ENCODE data around the gene CCDC38. TPM values are rescaled to one million over a fixed set of nuclear protein-coding genes. Genes with fewer than 3 reads are reported as not detected.

Gene CCDC38
- total RNA-seq, 1 donor from 2014 or later, result not detected

GRCh38 chr12:95943330-95943842 is 972 bp upstream of the CCDC38 start, which contains the start of gene AMDHD1:
TSS of gene AMDHD1 (plus strand) at chr12:95943331. CDS start at chr12:95943399, 68 bp downstream.
- Mint-ChIP-seq H3K36me3 (ENCODE audit: unreplicated experiment) (no peaks in the 10 kb centered on the region), H3K9me3 (ENCODE audit: unreplicated experiment) (no peaks in the 10 kb centered on the region), H3K27ac (ENCODE audit: unreplicated experiment) (no peak within 1 kb of the TSS), H3K27me3 (ENCODE audit: unreplicated experiment) (peaks cover 40% of the 10 kb centered on the region), H3K4me3 (ENCODE audit: unreplicated experiment) (peak within 1 kb of the TSS; percentile 85), H3K4me1 (ENCODE audit: unreplicated experiment) (peaks cover 5% of the 10 kb centered on the region)
- TF ChIP-seq CTCF (IDR thresholded peaks at IDR 0.05), result peak; percentile 46
- peak; percentile 86 for DNase-seq (ENCODE audit: extremely low spot score, unreplicated experiment)

DNA sequence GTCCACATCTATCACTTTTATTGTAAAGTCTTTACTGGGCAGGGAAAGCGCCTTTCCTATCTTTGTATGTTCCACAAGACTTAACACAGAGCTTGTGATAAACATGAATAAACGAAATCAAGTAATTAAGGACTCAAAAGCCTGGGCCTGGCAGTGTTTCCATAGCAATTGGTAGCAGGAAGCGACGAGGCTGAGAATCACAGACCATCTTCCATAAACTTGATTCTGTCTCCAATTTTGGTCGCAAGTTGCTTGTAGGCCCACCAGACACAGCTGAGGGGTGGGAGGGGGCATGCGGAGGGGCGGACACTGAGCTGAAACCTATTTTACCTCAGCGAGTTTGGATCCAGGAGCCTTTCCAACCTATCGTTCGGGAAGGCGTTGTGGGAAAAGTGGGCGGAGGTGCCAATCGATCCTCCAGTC is 302 bp downstream of the CCDC38 start:
- H3K9me3 Mint-ChIP-seq (ENCODE audit: unreplicated experiment), result no peaks in the 10 kb centered on the region
- H3K27ac Mint-ChIP-seq (ENCODE audit: unreplicated experiment), result no peak overlapping the region
- no peaks in the 10 kb centered on the region for H3K36me3 Mint-ChIP-seq (ENCODE audit: unreplicated experiment)
- TF ChIP-seq CTCF (IDR thresholded peaks at IDR 0.05), result no peak
- peaks cover 5% of the 10 kb centered on the region for H3K4me1 Mint-ChIP-seq (ENCODE audit: unreplicated experiment)
- H3K4me3 Mint-ChIP-seq (ENCODE audit: unreplicated experiment), result peak overlapping the region; percentile 85
- peaks cover 50% of the 10 kb centered on the region for H3K27me3 Mint-ChIP-seq (ENCODE audit: unreplicated experiment)
- DNase-seq (ENCODE audit: extremely low spot score, unreplicated experiment), result no peak

DNA sequence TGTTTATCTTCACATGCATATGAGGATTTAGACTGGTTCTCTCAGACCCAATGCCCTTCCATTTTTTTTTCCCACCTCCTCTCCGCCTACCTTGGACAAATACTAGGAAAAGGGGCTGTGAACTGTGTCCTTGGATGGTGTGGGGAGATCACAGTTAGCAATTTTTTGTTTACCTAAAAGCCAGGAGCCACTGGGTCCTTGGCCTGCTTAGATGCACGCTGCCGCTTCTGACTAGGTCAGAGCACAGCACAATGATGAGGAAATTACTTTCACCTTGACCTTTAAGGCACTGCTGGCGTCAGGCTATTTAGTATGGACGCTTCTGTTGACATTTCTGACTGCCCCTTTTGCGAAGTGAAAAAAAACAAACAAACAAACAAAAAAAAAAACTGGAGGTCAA is 1.9 kb downstream of the CCDC38 start:
- Mint-ChIP-seq H3K27ac (ENCODE audit: unreplicated experiment) (no peak overlapping the region), H3K4me1 (ENCODE audit: unreplicated experiment) (peaks cover 5% of the 10 kb centered on the region), H3K27me3 (ENCODE audit: unreplicated experiment) (peaks cover 44% of the 10 kb centered on the region), H3K36me3 (ENCODE audit: unreplicated experiment) (no peaks in the 10 kb centered on the region), H3K4me3 (ENCODE audit: unreplicated experiment) (no peak overlapping the region), H3K9me3 (ENCODE audit: unreplicated experiment) (no peaks in the 10 kb centered on the region)
- DNase-seq (ENCODE audit: extremely low spot score, unreplicated experiment), result no peak
- no peak for TF ChIP-seq CTCF (IDR thresholded peaks at IDR 0.05)

DNA sequence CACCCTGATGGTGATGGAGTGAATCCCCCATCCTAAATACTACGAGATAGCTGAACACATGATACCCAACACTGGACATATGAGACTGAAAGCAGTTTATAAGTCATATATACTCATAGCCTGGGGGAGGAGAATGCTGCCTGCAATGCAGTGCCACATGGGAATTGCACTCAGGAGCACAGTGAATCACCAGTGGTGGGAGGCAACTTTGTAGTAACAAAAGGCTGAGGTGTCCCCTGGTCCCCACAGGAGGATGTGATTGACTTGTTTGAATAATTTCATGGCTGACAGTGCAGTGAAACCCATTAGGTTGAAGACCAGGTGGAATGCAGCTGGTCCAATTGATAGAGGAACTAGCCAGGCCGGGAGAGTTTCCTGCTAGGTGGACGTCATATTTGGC is 20.2 kb downstream of the CCDC38 start:
- TF ChIP-seq CTCF (IDR thresholded peaks at IDR 0.05), result no peak
- H3K27ac Mint-ChIP-seq (ENCODE audit: unreplicated experiment), result no peak overlapping the region
- no peak for DNase-seq (ENCODE audit: extremely low spot score, unreplicated experiment)
- H3K36me3 Mint-ChIP-seq (ENCODE audit: unreplicated experiment), result no peaks in the 10 kb centered on the region
- peaks cover 7% of the 10 kb centered on the region for H3K27me3 Mint-ChIP-seq (ENCODE audit: unreplicated experiment)
- no peaks in the 10 kb centered on the region for H3K4me1 Mint-ChIP-seq (ENCODE audit: unreplicated experiment)
- H3K4me3 Mint-ChIP-seq (ENCODE audit: unreplicated experiment), result no peak overlapping the region
- H3K9me3 Mint-ChIP-seq (ENCODE audit: unreplicated experiment), result no peaks in the 10 kb centered on the region

DNA sequence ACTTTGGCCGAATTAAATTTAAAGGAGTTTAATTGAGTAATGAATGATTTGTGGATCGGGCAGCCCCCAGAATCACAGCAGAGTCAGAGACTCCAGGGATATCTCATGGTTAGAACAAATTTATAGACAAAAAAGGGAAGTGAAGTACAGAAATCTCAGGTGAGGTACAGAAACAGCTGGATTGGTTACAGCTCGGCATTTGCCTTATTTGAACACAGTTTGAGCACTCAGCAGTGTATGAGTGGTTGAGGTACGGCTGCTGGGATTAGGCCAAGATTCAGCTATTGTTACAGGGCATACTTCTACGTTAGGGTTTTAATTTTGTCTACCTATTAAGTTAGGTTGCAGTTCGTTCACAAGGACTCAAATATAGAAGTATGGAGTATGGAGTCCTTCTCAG is 23.3 kb downstream of the CCDC38 start:
- Mint-ChIP-seq H3K27me3 (ENCODE audit: unreplicated experiment) (peaks cover 33% of the 10 kb centered on the region), H3K4me3 (ENCODE audit: unreplicated experiment) (no peak overlapping the region), H3K27ac (ENCODE audit: unreplicated experiment) (no peak overlapping the region), H3K4me1 (ENCODE audit: unreplicated experiment) (no peaks in the 10 kb centered on the region), H3K36me3 (ENCODE audit: unreplicated experiment) (no peaks in the 10 kb centered on the region), H3K9me3 (ENCODE audit: unreplicated experiment) (no peaks in the 10 kb centered on the region)
- DNase-seq (ENCODE audit: extremely low spot score, unreplicated experiment), result no peak
- no peak for TF ChIP-seq CTCF (IDR thresholded peaks at IDR 0.05)

All from osteocyte (in vitro differentiated cells).